Vagina (tissue), 2 donors: ENCODE data around the gene IL1A. TPM values are rescaled to one million over a fixed set of nuclear protein-coding genes. Genes with fewer than 3 reads are reported as not detected.

Experiments used
- DNase-seq, 2 donors: peaks; one replicate each; pipeline ENCODE4 v3.0.0-alpha.2; 2017; ENCODE audit errors: extremely low spot score in 2 of 2
- H3K27ac ChIP-seq: fragments of 200-600 bp; sonication (generic); one replicate; pipeline ENCODE4 v1.5.1; 2019
- H3K27me3 ChIP-seq: fragments of 200-600 bp; sonication (generic); one replicate; pipeline ENCODE4 v1.5.1; 2019
- H3K36me3 ChIP-seq, 2 donors: fragments of 200-600 bp; sonication (generic); one replicate each; pipeline ENCODE4 v1.5.1; 2017 to 2019
- H3K4me1 ChIP-seq: fragments of 200-600 bp; sonication (generic); one replicate; pipeline ENCODE4 v1.5.1; 2019
- H3K4me3 ChIP-seq, 2 donors: fragments of 200-600 bp; sonication (generic); 1 replicate in 1 of 2; 2 replicates in 1 of 2; pipeline ENCODE4 v1.5.1; 2016 to 2019
- H3K9me3 ChIP-seq: fragments of 200-600 bp; sonication (generic); one replicate; pipeline ENCODE4 v1.5.1; 2019
- CTCF ChIP-seq, 3 experiments: fragments of 450-650 bp in 2 of 3; fragments of 200-600 bp in 1 of 3; sonication (generic) in 1 of 3; IDR thresholded peaks; one replicate each; pipeline ENCODE4 v1.5.1; 2017 to 2019; ENCODE audit warnings: antibody characterized with exemption in 3 of 3, mild to moderate bottlenecking in 2 of 3, moderate library complexity in 2 of 3
- POLR2A ChIP-seq, 2 donors: fragments of 450-650 bp; IDR thresholded peaks; one replicate each; pipeline ENCODE4 v1.6.1; 2017; ENCODE audit warnings: antibody characterized with exemption in 2 of 2, mild to moderate bottlenecking in 2 of 2, moderate library complexity in 2 of 2
- POLR2AphosphoS5 ChIP-seq, 2 donors: sonication (generic); formaldehyde crosslinking; IDR thresholded peaks; one replicate each; pipeline ENCODE4 v1.9.0; 2017; ENCODE audit warnings: antibody characterized with exemption in 2 of 2, mild to moderate bottlenecking in 2 of 2, low read depth in 1 of 2; ENCODE audit not compliant: insufficient read depth in 1 of 2
- intact Hi-C: fragments of 100-400 bp; cut with DNase I; formaldehyde crosslinking; loops from one replicate; pipeline ENCODE4 v1.15.1; 2023
- total RNA-seq: library from RNA; depleted of rRNA; stranded (reverse); fragments of >200 nt; gene quantifications from one replicate; pipeline ENCODE4 v1.2.3, GENCODE V29; 2016

The IL1A gene
- total RNA-seq, 1 donor from 2014 or later, result 0.98 TPM

- no peak overlapping the region for H3K27ac ChIP-seq
- H3K27me3 ChIP-seq, result no peaks in the 10 kb centered on the region
- no peaks in the 10 kb centered on the region for H3K4me1 ChIP-seq
- no peak for TF ChIP-seq POLR2A (IDR thresholded peaks at IDR 0.05)
- no peak for TF ChIP-seq POLR2AphosphoS5 (IDR thresholded peaks at IDR 0.05; ENCODE audit: insufficient read depth in 1 of 2, low read depth in 1 of 2)
- TF ChIP-seq CTCF (IDR thresholded peaks at IDR 0.05), result no peak
- no peaks in the 10 kb centered on the region for H3K9me3 ChIP-seq
- no peak for DNase-seq
- H3K36me3 ChIP-seq, result no peaks in the 10 kb centered on the region
- no peak overlapping the region for H3K4me3 ChIP-seq
- intact Hi-C loops, result no loop called here
Measured at GRCh38 chr2:112803691-112804521, 19.6 kb upstream of the IL1A start.

GRCh38 chr2:112800881-112801583 lies 16.7 kb upstream of the IL1A start:
- TF ChIP-seq CTCF (IDR thresholded peaks at IDR 0.05) (no peak), POLR2AphosphoS5 (IDR thresholded peaks at IDR 0.05; ENCODE audit: insufficient read depth in 1 of 2, low read depth in 1 of 2) (no peak), POLR2A (IDR thresholded peaks at IDR 0.05) (no peak)

GRCh38 chr2:112798979-112799975 lies 15.0 kb upstream of the IL1A start:
- TF ChIP-seq CTCF (IDR thresholded peaks at IDR 0.05) (no peak), POLR2A (IDR thresholded peaks at IDR 0.05) (no peak), POLR2AphosphoS5 (IDR thresholded peaks at IDR 0.05; ENCODE audit: insufficient read depth in 1 of 2, low read depth in 1 of 2) (no peak)
- H3K36me3 ChIP-seq, result no peaks in the 10 kb centered on the region
- H3K4me3 ChIP-seq, result no peak overlapping the region
- H3K4me1 ChIP-seq, result peaks cover 13% of the 10 kb centered on the region
- no peak overlapping the region for H3K27ac ChIP-seq
- H3K9me3 ChIP-seq, result no peaks in the 10 kb centered on the region
- no peak for DNase-seq
- H3K27me3 ChIP-seq, result no peaks in the 10 kb centered on the region
- intact Hi-C loops, result no loop called here

More at GRCh38 chr2:112800881-112801583, 16.7 kb upstream of the IL1A start:
- H3K9me3 ChIP-seq, result no peaks in the 10 kb centered on the region
- H3K36me3 ChIP-seq, result no peaks in the 10 kb centered on the region
- DNase-seq, result no peak
- H3K4me1 ChIP-seq, result no peaks in the 10 kb centered on the region
- no peak overlapping the region for H3K27ac ChIP-seq
- H3K4me3 ChIP-seq, result no peak overlapping the region
- no peaks in the 10 kb centered on the region for H3K27me3 ChIP-seq
- intact Hi-C loops, result no loop called here

GRCh38 chr2:112796486-112796885 lies 12.2 kb upstream of the IL1A start:
- H3K36me3 ChIP-seq, result no peaks in the 10 kb centered on the region
- no peaks in the 10 kb centered on the region for H3K27me3 ChIP-seq
- no peak overlapping the region for H3K4me3 ChIP-seq
- H3K9me3 ChIP-seq, result no peaks in the 10 kb centered on the region
- H3K4me1 ChIP-seq, result peaks cover 13% of the 10 kb centered on the region
- TF ChIP-seq CTCF (IDR thresholded peaks at IDR 0.05) (no peak), POLR2A (IDR thresholded peaks at IDR 0.05) (no peak), POLR2AphosphoS5 (IDR thresholded peaks at IDR 0.05; ENCODE audit: insufficient read depth in 1 of 2, low read depth in 1 of 2) (no peak)
- intact Hi-C loops, result no loop called here
- H3K27ac ChIP-seq, result no peak overlapping the region
- no peak for DNase-seq
